DOHH2 (cell line): ENCODE measurements around the gene PRPF18.

ENCODE experiments used
- H3F3A ChIP-seq: fragments of 200-600 bp; sonication (generic), shearing (Covaris generic); 2 replicates; pipeline ENCODE4 v1.6.0; 2016; ENCODE audit warnings: antibody characterized with exemption, mild to moderate bottlenecking; ENCODE audit not compliant: control insufficient read depth, insufficient read depth
- H3K27ac ChIP-seq: fragments of 200-600 bp; sonication (generic); 2 replicates; pipeline ENCODE4 v1.5.1; 2014; ENCODE audit warnings: low read depth, mild to moderate bottlenecking, low read length, moderate library complexity
- H3K27me3 ChIP-seq: fragments of 200-600 bp; sonication (generic); 2 replicates; pipeline ENCODE4 v1.6.1; 2014; ENCODE audit warnings: mild to moderate bottlenecking, low read length, mixed read lengths; ENCODE audit not compliant: control insufficient read depth
- H3K36me3 ChIP-seq: fragments of 200-600 bp; sonication (generic); 2 replicates; pipeline ENCODE4 v1.6.1; 2014; ENCODE audit warnings: mild to moderate bottlenecking, low read length, moderate library complexity, mixed read lengths; ENCODE audit not compliant: control insufficient read depth
- H3K4me1 ChIP-seq: fragments of 200-600 bp; sonication (generic); 2 replicates; pipeline ENCODE4 v1.6.1; 2014; ENCODE audit warnings: mild to moderate bottlenecking, low read length, mixed read lengths; ENCODE audit not compliant: control insufficient read depth
- H3K4me2 ChIP-seq: fragments of 200-600 bp; sonication (generic); 2 replicates; pipeline ENCODE4 v1.6.0; 2014; ENCODE audit warnings: mild to moderate bottlenecking, low read length, moderate library complexity
- H3K4me3 ChIP-seq: fragments of 200-600 bp; sonication (generic); 2 replicates; pipeline ENCODE4 v1.5.1; 2014; ENCODE audit warnings: mild to moderate bottlenecking, low read length, mixed read lengths
- H3K79me2 ChIP-seq: fragments of 200-600 bp; sonication (generic); 2 replicates; pipeline ENCODE4 v1.6.1; 2014; ENCODE audit warnings: mild to moderate bottlenecking, low read length, mixed read lengths; ENCODE audit not compliant: control insufficient read depth
- H3K9me2 ChIP-seq: fragments of 200-600 bp; sonication (generic); replicated peaks from 2 replicates; pipeline ENCODE4 v1.6.1; 2014; ENCODE audit warnings: mild to moderate bottlenecking, low read length, mixed read lengths; ENCODE audit not compliant: control insufficient read depth
- H3K9me3 ChIP-seq: fragments of 200-600 bp; sonication (generic); 2 replicates; pipeline ENCODE4 v1.6.1; 2014; ENCODE audit warnings: antibody characterized with exemption, low read length, mixed read lengths; ENCODE audit not compliant: control insufficient read depth, insufficient read depth
- H4K20me1 ChIP-seq: fragments of 200-600 bp; sonication (generic); 2 replicates; pipeline ENCODE4 v1.6.0; 2014; ENCODE audit warnings: low read depth, mild to moderate bottlenecking, antibody characterized with exemption, low read length, moderate library complexity; ENCODE audit not compliant: control insufficient read depth, insufficient read depth
- CTCF ChIP-seq: fragments of 200-600 bp; sonication (generic); IDR thresholded peaks from one replicate; pipeline ENCODE4 v1.5.1; 2014; ENCODE audit warnings: antibody characterized with exemption, mild to moderate bottlenecking, low read depth, low read length; ENCODE audit not compliant: poor library complexity, severe bottlenecking
- EZH2phosphoT487 ChIP-seq: fragments of 200-600 bp; sonication (generic); IDR thresholded peaks from 2 replicates; pipeline ENCODE4 v1.6.1; 2017; ENCODE audit warnings: borderline replicate concordance, mild to moderate bottlenecking, antibody characterized with exemption, low read length, moderate library complexity, mixed read lengths

The PRPF18 gene

GRCh38 chr10:13654846-13655245, 68.1 kb downstream of the PRPF18 start:
- Histone ChIP-seq H3K9me2 (no peaks in the 10 kb centered on the region), H3K36me3 (no peaks in the 10 kb centered on the region), H3K27ac (no peak overlapping the region), H3K4me2 (no peak overlapping the region), H3K4me3 (no peak overlapping the region), H3K4me1 (peaks cover 8% of the 10 kb centered on the region), H3K27me3 (no peaks in the 10 kb centered on the region), H3K9me3 (no peaks in the 10 kb centered on the region), H3F3A (no peaks in the 10 kb centered on the region), H4K20me1 (no peaks in the 10 kb centered on the region), H3K79me2 (no peaks in the 10 kb centered on the region)
- TF ChIP-seq EZH2phosphoT487 (no peak), CTCF (no peak)

- Histone ChIP-seq H3K36me3 (no peaks in the 10 kb centered on the region), H3K4me1 (peaks cover 12% of the 10 kb centered on the region), H3K4me3 (no peak overlapping the region), H3F3A (no peaks in the 10 kb centered on the region), H3K27me3 (peaks cover 11% of the 10 kb centered on the region; the same call in 1 of the 2 replicates), H3K9me3 (no peaks in the 10 kb centered on the region), H3K4me2 (no peak overlapping the region), H3K79me2 (no peaks in the 10 kb centered on the region), H3K27ac (no peak overlapping the region), H4K20me1 (no peaks in the 10 kb centered on the region), H3K9me2 (no peaks in the 10 kb centered on the region)
- TF ChIP-seq CTCF (no peak), EZH2phosphoT487 (no peak)
Observed at GRCh38 chr10:13656337-13657100, 69.8 kb downstream of the PRPF18 start.

GRCh38 chr10:13657101-13657680, 70.4 kb downstream of the PRPF18 start:
- Histone ChIP-seq H3F3A (no peaks in the 10 kb centered on the region), H3K79me2 (no peaks in the 10 kb centered on the region), H3K9me2 (no peaks in the 10 kb centered on the region), H3K27ac (no peak overlapping the region), H3K4me2 (no peak overlapping the region), H3K4me3 (no peak overlapping the region), H3K27me3 (peaks cover 11% of the 10 kb centered on the region; the same call in 1 of the 2 replicates), H3K9me3 (no peaks in the 10 kb centered on the region), H3K4me1 (peaks cover 12% of the 10 kb centered on the region), H4K20me1 (no peaks in the 10 kb centered on the region), H3K36me3 (no peaks in the 10 kb centered on the region)
- TF ChIP-seq CTCF (no peak), EZH2phosphoT487 (no peak)
